HEK293 (cell line): Measurements from ENCODE around the gene ATG10.

ENCODE experiments used
- REPIN1 ChIP-seq: fragments of 450-650 bp; formaldehyde crosslinking; IDR thresholded peaks from 2 replicates; pipeline ENCODE4 v1.5.1; 2017; ENCODE audit warnings: missing biosample characterization, missing genetic modification characterization, low read depth
- SCRT2 ChIP-seq: fragments of 450-650 bp; formaldehyde crosslinking; IDR thresholded peaks from 2 replicates; pipeline ENCODE4 v1.5.1; 2016; ENCODE audit warnings: missing biosample characterization, missing genetic modification characterization
- ZNF133 ChIP-seq: fragments of 450-650 bp; formaldehyde crosslinking; IDR thresholded peaks from 2 replicates; pipeline ENCODE4 v1.5.1; 2016; ENCODE audit warnings: missing biosample characterization, missing genetic modification characterization
- ZNF707 ChIP-seq: fragments of 450-650 bp; formaldehyde crosslinking; IDR thresholded peaks from 2 replicates; pipeline ENCODE4 v1.5.1; 2016; ENCODE audit warnings: missing biosample characterization, missing genetic modification characterization
- TF ChIP-seq, protein P1 (sequence below): fragments of 450-650 bp; formaldehyde crosslinking; IDR thresholded peaks from 2 replicates; pipeline ENCODE4 v1.5.1; 2016; ENCODE audit warnings: missing biosample characterization, missing genetic modification characterization

GRCh38 chr5:82244151-82244550 is 272.3 kb downstream of the ATG10 start:
- TF ChIP-seq, protein P1, sequence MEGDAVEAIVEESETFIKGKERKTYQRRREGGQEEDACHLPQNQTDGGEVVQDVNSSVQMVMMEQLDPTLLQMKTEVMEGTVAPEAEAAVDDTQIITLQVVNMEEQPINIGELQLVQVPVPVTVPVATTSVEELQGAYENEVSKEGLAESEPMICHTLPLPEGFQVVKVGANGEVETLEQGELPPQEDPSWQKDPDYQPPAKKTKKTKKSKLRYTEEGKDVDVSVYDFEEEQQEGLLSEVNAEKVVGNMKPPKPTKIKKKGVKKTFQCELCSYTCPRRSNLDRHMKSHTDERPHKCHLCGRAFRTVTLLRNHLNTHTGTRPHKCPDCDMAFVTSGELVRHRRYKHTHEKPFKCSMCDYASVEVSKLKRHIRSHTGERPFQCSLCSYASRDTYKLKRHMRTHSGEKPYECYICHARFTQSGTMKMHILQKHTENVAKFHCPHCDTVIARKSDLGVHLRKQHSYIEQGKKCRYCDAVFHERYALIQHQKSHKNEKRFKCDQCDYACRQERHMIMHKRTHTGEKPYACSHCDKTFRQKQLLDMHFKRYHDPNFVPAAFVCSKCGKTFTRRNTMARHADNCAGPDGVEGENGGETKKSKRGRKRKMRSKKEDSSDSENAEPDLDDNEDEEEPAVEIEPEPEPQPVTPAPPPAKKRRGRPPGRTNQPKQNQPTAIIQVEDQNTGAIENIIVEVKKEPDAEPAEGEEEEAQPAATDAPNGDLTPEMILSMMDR (tag by site-specific recombination), result no peak
- TF ChIP-seq ZNF707 (no peak), REPIN1 (tag by site-specific recombination) (no peak), ZNF133 (tag by site-specific recombination) (no peak), SCRT2 (no peak)
